PFSK-1 (cell line): Measurements from ENCODE around the gene COL19A1.

Experiments
- FOXP2 ChIP-seq: optimal IDR thresholded peaks from 2 replicates; pipeline ENCODE3; 2011; ENCODE audit warnings: borderline replicate concordance, control low read depth, inconsistent platforms; ENCODE audit not compliant: insufficient read depth; ENCODE audit errors: extremely low read length, extremely low read depth
- POLR2AphosphoS5 ChIP-seq: IDR thresholded peaks from 2 replicates; pipeline ENCODE4 v1.6.1; 2012; ENCODE audit warnings: low read depth, mild to moderate bottlenecking, control low read depth, low read length, moderate library complexity
- REST ChIP-seq, 2 experiments: IDR thresholded peaks; 2 replicates each; pipeline versions ENCODE4 v1.6.1 to v1.8.0; 2011 to 2012; ENCODE audit warnings: low read depth in 2 of 2, low read length in 2 of 2, control low read depth in 1 of 2, inconsistent platforms in 1 of 2, mild to moderate bottlenecking in 1 of 2, moderate library complexity in 1 of 2; ENCODE audit not compliant: insufficient read depth in 1 of 2
- SIN3A ChIP-seq: IDR thresholded peaks from 2 replicates; pipeline ENCODE4 v1.6.1; 2012; ENCODE audit warnings: mild to moderate bottlenecking, low read length, moderate library complexity, borderline replicate concordance; ENCODE audit not compliant: insufficient read depth
- TAF1 ChIP-seq: IDR thresholded peaks from 2 replicates; pipeline ENCODE4 v1.6.1; 2012; ENCODE audit warnings: low read length, control low read depth, borderline replicate concordance; ENCODE audit not compliant: insufficient read depth

COL19A1 gene

GRCh38 chr6:70152786-70153185, 286.4 kb downstream of the COL19A1 start:
- TF ChIP-seq SIN3A (no peak), POLR2AphosphoS5 (no peak), REST (IDR thresholded peaks at IDR 0.05; ENCODE audit: insufficient read depth in 1 of 2, low read depth in 2 of 2, low read length in 2 of 2) (no peak), FOXP2 (no peak)

DNA sequence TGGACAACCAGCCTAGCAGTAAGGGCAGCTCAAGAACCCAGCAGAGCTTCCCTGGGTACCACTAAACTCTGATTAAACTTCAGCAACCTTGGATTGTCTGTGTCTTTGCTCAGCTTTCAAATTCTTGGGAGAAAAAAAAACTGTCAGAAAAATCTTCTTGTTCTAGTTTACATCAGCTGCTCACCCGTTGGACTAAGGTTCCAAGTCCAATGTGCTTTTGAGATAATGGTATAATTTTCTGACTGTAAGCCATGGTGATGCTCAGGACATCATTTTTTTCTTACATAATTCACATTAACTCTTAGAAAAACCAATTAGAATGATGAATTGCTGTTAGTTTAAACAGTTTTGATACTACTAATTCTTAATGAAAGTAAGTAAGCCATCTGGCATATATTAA, 290.7 kb downstream of the COL19A1 start:
- no peak for TF ChIP-seq SIN3A
- TF ChIP-seq TAF1: no peak
- no peak for TF ChIP-seq REST (IDR thresholded peaks at IDR 0.05; ENCODE audit: insufficient read depth in 1 of 2, low read depth in 2 of 2, low read length in 2 of 2)
- no peak for TF ChIP-seq POLR2AphosphoS5

- no peak for TF ChIP-seq POLR2AphosphoS5
These were observed 293.9 kb downstream of the COL19A1 start for GRCh38 chr6:70160276-70160675.

- TF ChIP-seq TAF1: no peak
- TF ChIP-seq FOXP2: no peak
- no peak for TF ChIP-seq REST (IDR thresholded peaks at IDR 0.05; ENCODE audit: insufficient read depth in 1 of 2, low read depth in 2 of 2, low read length in 2 of 2)
- TF ChIP-seq POLR2AphosphoS5: no peak
- no peak for TF ChIP-seq SIN3A
These were observed 296.6 kb downstream of the COL19A1 start for GRCh38 chr6:70162972-70163371.

DNA sequence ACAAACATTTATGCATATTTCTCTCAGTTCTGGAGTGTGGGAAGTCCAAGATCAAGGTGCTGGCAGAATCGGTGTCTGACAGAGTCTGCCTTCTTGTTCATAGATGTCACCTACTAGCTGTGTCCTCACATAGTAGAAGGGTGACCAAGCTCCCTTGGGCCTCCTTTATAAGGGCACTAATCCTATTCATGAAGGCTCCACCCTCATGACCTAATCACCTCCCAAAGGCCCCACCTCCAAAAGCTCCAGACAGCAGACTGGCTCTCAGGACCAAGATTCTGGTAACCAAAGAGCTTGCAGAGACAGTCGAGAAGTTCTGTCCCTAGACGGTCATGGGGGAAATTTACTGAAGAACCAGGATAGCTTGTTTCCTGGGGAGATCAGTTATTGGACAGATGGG, 297.4 kb downstream of the COL19A1 start:
- TF ChIP-seq POLR2AphosphoS5: no peak
- TF ChIP-seq REST (IDR thresholded peaks at IDR 0.05; ENCODE audit: insufficient read depth in 1 of 2, low read depth in 2 of 2, low read length in 2 of 2): no peak
- TF ChIP-seq TAF1: no peak
- TF ChIP-seq SIN3A: no peak
- no peak for TF ChIP-seq FOXP2

- TF ChIP-seq POLR2AphosphoS5 (no peak), TAF1 (no peak), FOXP2 (no peak)
These were observed 298.2 kb downstream of the COL19A1 start for GRCh38 chr6:70164556-70164955.
